Mesenchymal stem cell (in vitro differentiated cells and primary cell): Measurements from ENCODE around the gene PGGHG.
"Not testable (repeated sequence)": the region's sequence is repeated elsewhere in the genome, so short reads cannot be mapped to it uniquely, and the experiment has no call there.

Source experiments
- DNase-seq: peaks from one replicate; pipeline ENCODE4 v3.0.0-alpha.2; 2013
- H2AFZ ChIP-seq: one replicate; pipeline ENCODE4 v1.6.1; 2013; ENCODE audit warnings: low read depth, mild to moderate bottlenecking, control low read depth, inconsistent platforms, low read length, moderate library complexity
- H2AK5ac ChIP-seq: 2 replicates; pipeline ENCODE4 v1.6.1; 2013; ENCODE audit warnings: low read length, moderate library complexity, mild to moderate bottlenecking, inconsistent platforms; ENCODE audit not compliant: severe bottlenecking
- H2BK120ac ChIP-seq: one replicate; pipeline ENCODE4 v1.6.1; 2013; ENCODE audit warnings: low read depth, mild to moderate bottlenecking, inconsistent platforms, low read length, moderate library complexity
- H2BK12ac ChIP-seq, 2 experiments: one replicate each; pipeline ENCODE4 v1.6.1; 2013; ENCODE audit warnings: inconsistent platforms in 2 of 2, low read length in 2 of 2, mild to moderate bottlenecking in 2 of 2, moderate library complexity in 2 of 2, control low read depth in 1 of 2
- H2BK15ac ChIP-seq: one replicate; pipeline ENCODE4 v1.6.1; 2013; ENCODE audit warnings: mild to moderate bottlenecking, low read depth, inconsistent platforms; ENCODE audit not compliant: poor library complexity, severe bottlenecking
- H2BK5ac ChIP-seq: 2 replicates; pipeline ENCODE4 v1.6.1; 2013; ENCODE audit warnings: low read depth, mild to moderate bottlenecking, low read length, control low read depth, inconsistent platforms; ENCODE audit not compliant: poor library complexity, severe bottlenecking
- H3K14ac ChIP-seq, 2 experiments: one replicate each; pipeline ENCODE4 v1.6.1; 2013; ENCODE audit warnings: inconsistent platforms in 2 of 2, low read length in 2 of 2, control low read depth in 1 of 2, mild to moderate bottlenecking in 1 of 2, moderate library complexity in 1 of 2
- H3K18ac ChIP-seq, 2 experiments: one replicate each; pipeline ENCODE4 v1.6.1; 2013; ENCODE audit warnings: inconsistent platforms in 2 of 2, low read length in 2 of 2, control low read depth in 1 of 2, low read depth in 1 of 2, mild to moderate bottlenecking in 1 of 2
- H3K23ac ChIP-seq, 2 experiments: one replicate each; pipeline ENCODE4 v1.6.1; 2013; ENCODE audit warnings: inconsistent platforms in 2 of 2, low read length in 2 of 2, mild to moderate bottlenecking in 2 of 2, moderate library complexity in 2 of 2, control low read depth in 1 of 2
- H3K27ac ChIP-seq: 2 replicates; pipeline ENCODE4 v1.5.1; 2013; ENCODE audit warnings: mild to moderate bottlenecking, moderate library complexity, low read length, control low read depth, inconsistent platforms; ENCODE audit not compliant: poor library complexity, severe bottlenecking
- H3K27me3 ChIP-seq, 2 experiments: 2 replicates each; pipeline versions ENCODE4 v1.6.1 to v1.7.0; 2013; ENCODE audit warnings: low read length in 2 of 2, mild to moderate bottlenecking in 2 of 2, moderate library complexity in 2 of 2, control low read depth in 1 of 2, inconsistent platforms in 1 of 2; ENCODE audit not compliant: control insufficient read depth in 1 of 2, insufficient read depth in 1 of 2
- H3K36me3 ChIP-seq, 2 experiments: 2 replicates each; pipeline versions ENCODE4 v1.6.1 to v1.7.0; 2013; ENCODE audit warnings: low read length in 2 of 2, control low read depth in 1 of 2, inconsistent platforms in 1 of 2, low read depth in 1 of 2, mild to moderate bottlenecking in 1 of 2; ENCODE audit not compliant: insufficient read depth in 2 of 2, control insufficient read depth in 1 of 2
- H3K4ac ChIP-seq, 2 experiments: one replicate each; pipeline ENCODE4 v1.6.1; 2013; ENCODE audit warnings: inconsistent platforms in 2 of 2, low read length in 2 of 2, mild to moderate bottlenecking in 2 of 2, moderate library complexity in 2 of 2, control low read depth in 1 of 2, low read depth in 1 of 2
- H3K4me1 ChIP-seq: 2 replicates; pipeline ENCODE4 v1.6.1; 2013; ENCODE audit warnings: low read depth, low read length, control low read depth; ENCODE audit not compliant: control insufficient read depth, insufficient read depth
- H3K4me2 ChIP-seq: 2 replicates; pipeline ENCODE4 v1.6.1; 2013; ENCODE audit warnings: low read length, mild to moderate bottlenecking, inconsistent platforms; ENCODE audit not compliant: poor library complexity, severe bottlenecking
- H3K4me3 ChIP-seq, 2 experiments: 2 replicates each; pipeline versions ENCODE4 v1.5.1 to v1.7.0; 2013; ENCODE audit warnings: low read length in 2 of 2, mild to moderate bottlenecking in 2 of 2, control low read depth in 1 of 2, low read depth in 1 of 2; ENCODE audit not compliant: insufficient read depth in 1 of 2
- H3K79me1 ChIP-seq: replicated peaks from 2 replicates; pipeline ENCODE4 v1.6.1; 2013; ENCODE audit warnings: mild to moderate bottlenecking, control low read depth, low read length, inconsistent platforms; ENCODE audit not compliant: poor library complexity, severe bottlenecking
- H3K9ac ChIP-seq: 2 replicates; pipeline ENCODE4 v1.7.0; 2013; ENCODE audit warnings: mild to moderate bottlenecking, low read length, moderate library complexity
- H3K9me3 ChIP-seq: 2 replicates; pipeline ENCODE4 v1.7.0; 2013; ENCODE audit warnings: mild to moderate bottlenecking, low read length; ENCODE audit not compliant: control insufficient read depth
- H4K8ac ChIP-seq: one replicate; pipeline ENCODE4 v1.6.1; 2013; ENCODE audit warnings: inconsistent platforms, mild to moderate bottlenecking, low read length, moderate library complexity
- H4K91ac ChIP-seq: one replicate; pipeline ENCODE4 v1.6.1; 2013; ENCODE audit warnings: mild to moderate bottlenecking, low read length, inconsistent platforms
- WGBS: methylation state at CpG from one replicate; pipeline ENCODE4 v1.1.7; 2013; ENCODE audit warnings: mixed read lengths; 5-methylcytosine and 5-hydroxymethylcytosine counted together

Gene PGGHG

GRCh38 chr11:306645-307371 is 17.9 kb downstream of the PGGHG start:
- Histone ChIP-seq H2BK15ac (peak overlapping the region; percentile 50), H2BK12ac (peak overlapping the region; percentile 81 to 83), H2AFZ (no peak overlapping the region), H3K9ac (no peak overlapping the region), H3K27ac (no peak overlapping the region), H3K23ac (no peak overlapping the region), H2BK5ac (no peak overlapping the region), H3K14ac (no peak overlapping the region), H3K27me3 (no peaks in the 10 kb centered on the region), H3K4ac (peak overlapping the region; percentile 69 to 74), H3K4me2 (no peak overlapping the region), H3K4me3 (no peak overlapping the region), H4K91ac (peak overlapping the region; percentile 74), H4K8ac (no peak overlapping the region), H2AK5ac (peak overlapping the region; percentile 1), H3K4me1 (peaks cover 19% of the 10 kb centered on the region), H2BK120ac (peak overlapping the region; percentile 42), H3K18ac (peak overlapping the region; percentile 45 to 67), H3K36me3 (no peaks in the 10 kb centered on the region), H3K79me1 (peaks cover 4% of the 10 kb centered on the region), H3K9me3 (no peaks in the 10 kb centered on the region)
- 93% methylated on average over 17 of the region's 17 CpGs for WGBS
- DNase-seq, result no peak

GRCh38 chr11:307766-308708 is 19.1 kb downstream of the PGGHG start, which contains the start of gene IFITM2:
TSS of gene IFITM2 (plus strand) at chr11:307816. CDS start at chr11:308193, 377 bp downstream.
- H2BK5ac ChIP-seq, result not testable (repeated sequence)
- peak; percentile 92 for DNase-seq
- 34% methylated on average over 16 of the region's 28 CpGs for WGBS

DNA sequence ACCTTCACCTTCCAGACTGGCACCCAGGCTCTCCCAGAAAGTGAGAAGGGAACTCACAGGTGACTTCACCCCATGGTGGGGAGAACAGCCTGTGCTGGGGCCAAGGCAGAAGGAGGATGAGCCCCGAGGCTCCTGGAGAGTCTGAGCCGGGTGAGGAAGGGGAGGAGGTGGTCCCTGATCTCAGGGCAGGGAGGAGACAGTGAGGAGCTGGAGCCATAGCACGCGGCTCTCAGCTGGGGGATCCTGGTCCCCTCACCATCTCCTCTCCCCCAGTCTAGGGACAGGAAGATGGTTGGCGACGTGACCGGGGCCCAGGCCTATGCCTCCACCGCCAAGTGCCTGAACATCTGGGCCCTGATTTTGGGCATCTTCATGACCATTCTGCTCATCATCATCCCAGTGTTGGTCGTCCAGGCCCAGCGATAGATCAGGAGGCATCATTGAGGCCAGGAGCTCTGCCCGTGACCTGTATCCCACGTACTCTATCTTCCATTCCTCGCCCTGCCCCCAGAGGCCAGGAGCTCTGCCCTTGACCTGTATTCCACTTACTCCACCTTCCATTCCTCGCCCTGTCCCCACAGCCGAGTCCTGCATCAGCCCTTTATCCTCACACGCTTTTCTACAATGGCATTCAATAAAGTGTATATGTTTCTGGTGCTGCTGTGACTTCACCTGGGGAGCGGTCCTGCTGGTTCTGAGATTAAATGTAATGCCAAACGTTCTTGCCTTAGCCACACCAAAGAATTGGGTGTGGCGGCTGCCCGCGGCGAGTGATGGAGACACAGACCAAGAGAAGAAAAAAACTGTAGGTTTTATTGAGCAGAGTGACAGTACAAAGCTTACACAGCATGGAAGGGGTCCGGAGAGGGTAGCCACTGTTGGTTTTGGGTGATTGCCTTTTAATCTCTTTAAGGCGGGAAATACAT is 20.1 kb downstream of the PGGHG start:
- H3K27ac ChIP-seq, H3K27me3 ChIP-seq, H2AFZ ChIP-seq, H2BK5ac ChIP-seq, H3K79me1 ChIP-seq, H4K8ac ChIP-seq, DNase-seq, H2BK15ac ChIP-seq, H3K36me3 ChIP-seq, H3K9me3 ChIP-seq: not testable (repeated sequence)
- H2BK12ac ChIP-seq, result peak overlapping the region in 1 of 2 experiments; percentile 89
- peaks cover 29% of the 10 kb centered on the region for H3K4me1 ChIP-seq
- H3K18ac ChIP-seq, result peak overlapping the region in 1 of 2 experiments; percentile 85
- peak overlapping the region in 1 of 2 experiments; percentile 91 for H3K23ac ChIP-seq
- H2AK5ac ChIP-seq, result peak overlapping the region; percentile 27
- peak overlapping the region; percentile 17 for H3K4me2 ChIP-seq
- H4K91ac ChIP-seq, result peak overlapping the region; percentile 15
- peak overlapping the region in 1 of 2 experiments; percentile 94 for H3K4me3 ChIP-seq
- H3K9ac ChIP-seq, result peak overlapping the region; percentile 84
- peak overlapping the region; percentile 15 for H2BK120ac ChIP-seq
- WGBS, result 67% methylated on average over 17 of the region's 24 CpGs
- peak overlapping the region in 1 of 2 experiments; percentile 97 for H3K14ac ChIP-seq
- H3K4ac ChIP-seq, result peak overlapping the region; percentile 24 to 99

More at GRCh38 chr11:307766-308708, 19.1 kb downstream of the PGGHG start, which contains the start of gene IFITM2:
- H3K14ac ChIP-seq, result peak within 1 kb of the TSS in 1 of 2 experiments; percentile 89
- H3K4me2 ChIP-seq, result peak within 1 kb of the TSS; percentile 59
- H3K4me1 ChIP-seq, result peaks cover 21% of the 10 kb centered on the region
- peak within 1 kb of the TSS; percentile 81 for H2BK15ac ChIP-seq
- H3K9me3 ChIP-seq, H3K79me1 ChIP-seq, H3K23ac ChIP-seq, H2AFZ ChIP-seq, H3K27me3 ChIP-seq, H3K36me3 ChIP-seq: not testable (repeated sequence)
- peak within 1 kb of the TSS; percentile 69 for H3K27ac ChIP-seq
- peak within 1 kb of the TSS; percentile 97 for H4K8ac ChIP-seq
- peak within 1 kb of the TSS; percentile 76 for H2AK5ac ChIP-seq
- peak within 1 kb of the TSS; percentile 84 for H3K9ac ChIP-seq
- peak within 1 kb of the TSS; percentile 93 for H2BK120ac ChIP-seq
- H3K4me3 ChIP-seq, result peak within 1 kb of the TSS; percentile 60 to 94
- H4K91ac ChIP-seq, result peak within 1 kb of the TSS; percentile 99
- H2BK12ac ChIP-seq, result peak within 1 kb of the TSS; percentile 83 to 89
- H3K18ac ChIP-seq, result peak within 1 kb of the TSS; percentile 94 to 99
- peak within 1 kb of the TSS; percentile 86 to 88 for H3K4ac ChIP-seq
